Uterus (tissue), 2 donors: ENCODE measurements around the gene DAP.

Source experiments
- POLR2A ChIP-seq, 2 donors: fragments of 450-650 bp; IDR thresholded peaks; one replicate each; pipeline ENCODE4 v1.6.1; 2016; ENCODE audit warnings: antibody characterized with exemption in 2 of 2, mild to moderate bottlenecking in 1 of 2, moderate library complexity in 1 of 2
- TF ChIP-seq, protein P1 (sequence below), 4 experiments: fragments of 200-600 bp in 2 of 4; fragments of 450-650 bp in 2 of 4; sonication (generic) in 2 of 4; IDR thresholded peaks; one replicate each; pipeline ENCODE4 v1.5.1; 2016 to 2019; ENCODE audit warnings: antibody characterized with exemption in 4 of 4, mild to moderate bottlenecking in 2 of 4, moderate library complexity in 1 of 4

DNA sequence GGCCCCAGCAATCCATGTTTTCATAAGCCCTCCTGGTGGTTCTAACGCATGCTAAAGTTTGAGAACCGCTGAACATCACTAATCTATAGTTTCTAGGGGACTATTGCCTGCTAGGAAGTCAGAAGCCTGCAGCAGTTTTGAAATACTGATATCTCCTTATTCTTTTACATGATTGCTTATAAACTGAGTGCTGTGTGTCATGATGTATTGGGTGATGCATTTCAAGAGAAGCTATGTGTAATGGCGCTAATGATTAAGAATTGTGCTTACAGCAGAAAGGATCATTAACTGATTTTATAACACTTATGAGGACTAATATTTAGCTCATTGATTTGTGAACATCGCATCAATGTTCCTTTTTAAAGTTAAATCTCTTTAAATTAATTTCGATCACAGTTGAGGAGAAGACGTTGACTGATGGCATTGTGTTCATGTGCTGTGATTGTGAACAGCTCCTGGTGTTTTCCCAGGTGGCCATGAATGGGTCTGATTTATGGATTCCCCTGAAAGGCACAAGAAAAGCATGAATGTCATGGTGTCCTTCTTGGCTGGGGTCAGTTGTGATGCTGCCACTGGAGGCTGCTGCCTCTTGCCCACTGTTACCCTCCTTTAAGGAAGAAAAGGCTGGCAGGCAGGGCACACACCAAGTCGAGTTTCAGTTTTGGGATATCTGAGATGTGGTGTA lies 12.0 kb upstream of the DAP start:
- TF ChIP-seq, protein P1, sequence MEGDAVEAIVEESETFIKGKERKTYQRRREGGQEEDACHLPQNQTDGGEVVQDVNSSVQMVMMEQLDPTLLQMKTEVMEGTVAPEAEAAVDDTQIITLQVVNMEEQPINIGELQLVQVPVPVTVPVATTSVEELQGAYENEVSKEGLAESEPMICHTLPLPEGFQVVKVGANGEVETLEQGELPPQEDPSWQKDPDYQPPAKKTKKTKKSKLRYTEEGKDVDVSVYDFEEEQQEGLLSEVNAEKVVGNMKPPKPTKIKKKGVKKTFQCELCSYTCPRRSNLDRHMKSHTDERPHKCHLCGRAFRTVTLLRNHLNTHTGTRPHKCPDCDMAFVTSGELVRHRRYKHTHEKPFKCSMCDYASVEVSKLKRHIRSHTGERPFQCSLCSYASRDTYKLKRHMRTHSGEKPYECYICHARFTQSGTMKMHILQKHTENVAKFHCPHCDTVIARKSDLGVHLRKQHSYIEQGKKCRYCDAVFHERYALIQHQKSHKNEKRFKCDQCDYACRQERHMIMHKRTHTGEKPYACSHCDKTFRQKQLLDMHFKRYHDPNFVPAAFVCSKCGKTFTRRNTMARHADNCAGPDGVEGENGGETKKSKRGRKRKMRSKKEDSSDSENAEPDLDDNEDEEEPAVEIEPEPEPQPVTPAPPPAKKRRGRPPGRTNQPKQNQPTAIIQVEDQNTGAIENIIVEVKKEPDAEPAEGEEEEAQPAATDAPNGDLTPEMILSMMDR (IDR thresholded peaks at IDR 0.05), result no peak
- no peak for TF ChIP-seq POLR2A (IDR thresholded peaks at IDR 0.05)
